ENCODE data around the gene TTC16.

Gene TTC16

GRCh38 chr9:127728808-127729207, 12.9 kb downstream of the TTC16 start:
- H3K4me3 ChIP-seq (ENCODE audit: low read depth, low read length), result no peak overlapping the region
- DNase-seq (ENCODE audit: low read depth), result no peak
- TF ChIP-seq MYC (IDR thresholded peaks at IDR 0.05; ENCODE audit: low read depth, low read length) (no peak), CTCF (IDR thresholded peaks at IDR 0.05; ENCODE audit: low read depth, low read length) (no peak), MAX (IDR thresholded peaks at IDR 0.05; ENCODE audit: low read depth, low read length) (no peak), POLR2A (IDR thresholded peaks at IDR 0.05; ENCODE audit: extremely low read depth, insufficient read length) (no peak)

- no peak for DNase-seq (ENCODE audit: low read depth)
- H3K4me3 ChIP-seq (ENCODE audit: low read depth, low read length), result no peak overlapping the region
- TF ChIP-seq POLR2A (IDR thresholded peaks at IDR 0.05; ENCODE audit: extremely low read depth, insufficient read length) (no peak), MYC (IDR thresholded peaks at IDR 0.05; ENCODE audit: low read depth, low read length) (no peak), CTCF (IDR thresholded peaks at IDR 0.05; ENCODE audit: low read depth, low read length) (no peak), MAX (IDR thresholded peaks at IDR 0.05; ENCODE audit: low read depth, low read length) (no peak)
Observed at GRCh38 chr9:127729522-127730256, 13.8 kb downstream of the TTC16 start.

GRCh38 chr9:127730262-127730661, 14.4 kb downstream of the TTC16 start:
- no peak for TF ChIP-seq MYC (IDR thresholded peaks at IDR 0.05; ENCODE audit: low read depth, low read length)
- TF ChIP-seq POLR2A (IDR thresholded peaks at IDR 0.05; ENCODE audit: extremely low read depth, insufficient read length), result no peak
- TF ChIP-seq CTCF (IDR thresholded peaks at IDR 0.05; ENCODE audit: low read depth, low read length), result no peak
- TF ChIP-seq MAX (IDR thresholded peaks at IDR 0.05; ENCODE audit: low read depth, low read length), result no peak
- DNase-seq (ENCODE audit: low read depth), result no peak
- H3K4me3 ChIP-seq (ENCODE audit: low read depth, low read length), result no peak overlapping the region

GRCh38 chr9:127730799-127731410, 15.0 kb downstream of the TTC16 start:
- DNase-seq (ENCODE audit: low read depth), result no peak
- no peak overlapping the region for H3K4me3 ChIP-seq (ENCODE audit: low read depth, low read length)
- no peak for TF ChIP-seq CTCF (IDR thresholded peaks at IDR 0.05; ENCODE audit: low read depth, low read length)

- H3K4me3 ChIP-seq (ENCODE audit: low read depth, low read length), result no peak overlapping the region
- DNase-seq (ENCODE audit: low read depth), result no peak
- TF ChIP-seq MAX (IDR thresholded peaks at IDR 0.05; ENCODE audit: low read depth, low read length), result no peak
- no peak for TF ChIP-seq CTCF (IDR thresholded peaks at IDR 0.05; ENCODE audit: low read depth, low read length)
- no peak for TF ChIP-seq POLR2A (IDR thresholded peaks at IDR 0.05; ENCODE audit: extremely low read depth, insufficient read length)
- TF ChIP-seq MYC (IDR thresholded peaks at IDR 0.05; ENCODE audit: low read depth, low read length), result no peak
Observed at GRCh38 chr9:127731938-127732337, 16.1 kb downstream of the TTC16 start.

Data from NB4 (cell line).